Measurements from ENCODE around the gene SPDEF. TPM values are rescaled to one million over a fixed set of nuclear protein-coding genes. Genes with fewer than 3 reads are reported as not detected.
A peak's percentile ranks its signal among the peaks of the same experiment; 100 is the strongest.

The SPDEF gene
- polyA plus RNA-seq, 3 donors = 0.05 TPM; not detected in 2

DNA sequence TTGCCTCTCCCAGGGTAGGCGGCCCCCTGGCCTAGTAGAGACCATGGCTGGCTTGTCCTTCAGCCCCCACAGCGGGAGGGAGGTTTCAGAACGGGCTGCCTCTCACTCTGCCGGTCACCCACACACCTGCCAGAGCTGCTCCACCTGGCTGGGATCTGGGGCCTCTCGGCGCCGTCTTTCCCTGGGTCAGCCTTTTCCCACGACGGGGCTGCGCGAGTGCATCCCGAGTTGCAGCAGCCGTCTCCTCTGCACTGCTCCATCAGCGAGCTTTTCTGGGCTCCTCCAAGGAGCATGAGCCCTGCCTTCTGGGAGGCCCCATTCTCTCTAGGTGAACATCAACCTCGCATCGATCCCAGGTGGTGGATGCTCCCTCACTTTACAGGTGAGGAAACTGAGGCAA is 15.9 kb upstream of the SPDEF start:
- no peak for DNase-seq
- intact Hi-C loops (cut with micrococcal nuclease) = no loop called here
- Histone ChIP-seq H4K20me1 (ENCODE audit: insufficient read depth, low read length) (no peaks in the 10 kb centered on the region), H3K4me2 (replicated peaks; ENCODE audit: extremely low read depth, low read length, poor library complexity, severe bottlenecking) (no peak overlapping the region), H3K9ac (ENCODE audit: insufficient read depth, low read length, poor library complexity, severe bottlenecking) (no peak overlapping the region), H3K36me3 (replicated peaks in 1 of 2; ENCODE audit: control insufficient read depth in 1 of 2, insufficient read depth in 2 of 2, low read length in 2 of 2) (no peaks in the 10 kb centered on the region), H3K79me2 (ENCODE audit: insufficient read depth, low read length) (no peaks in the 10 kb centered on the region), H3K9me3 (replicated peaks in 1 of 2; ENCODE audit: control insufficient read depth in 1 of 2, insufficient read depth in 1 of 2, low read length in 2 of 2) (no peaks in the 10 kb centered on the region), H3K27ac (ENCODE audit: low read depth in 1 of 2, low read length in 2 of 2) (no peak overlapping the region), H2AFZ (ENCODE audit: insufficient read depth, low read depth, low read length, poor library complexity, severe bottlenecking) (no peak overlapping the region), H3K4me3 (replicated peaks in 1 of 3; ENCODE audit: low read depth in 2 of 3, low read length in 3 of 3) (no peak overlapping the region), H3K27me3 (ENCODE audit: control insufficient read depth in 2 of 2, insufficient read depth in 2 of 2, low read length in 2 of 2) (no peaks in the 10 kb centered on the region), H3K4me1 (ENCODE audit: control insufficient read depth in 1 of 2, insufficient read depth in 2 of 2, low read length in 2 of 2) (no peaks in the 10 kb centered on the region)
- Mint-ChIP-seq H3K36me3 (no peaks in the 10 kb centered on the region), H3K27ac (no peak overlapping the region), H3K4me3 (no peak overlapping the region), H3K4me1 (peaks cover 8% of the 10 kb centered on the region), H3K27me3 (ENCODE audit: low read depth in 3 of 3) (peaks cover 4 to 10% (median 8%) of the 10 kb centered on the region in 3 donors), H3K9me3 (no peaks in the 10 kb centered on the region)
- TF ChIP-seq, protein P1, sequence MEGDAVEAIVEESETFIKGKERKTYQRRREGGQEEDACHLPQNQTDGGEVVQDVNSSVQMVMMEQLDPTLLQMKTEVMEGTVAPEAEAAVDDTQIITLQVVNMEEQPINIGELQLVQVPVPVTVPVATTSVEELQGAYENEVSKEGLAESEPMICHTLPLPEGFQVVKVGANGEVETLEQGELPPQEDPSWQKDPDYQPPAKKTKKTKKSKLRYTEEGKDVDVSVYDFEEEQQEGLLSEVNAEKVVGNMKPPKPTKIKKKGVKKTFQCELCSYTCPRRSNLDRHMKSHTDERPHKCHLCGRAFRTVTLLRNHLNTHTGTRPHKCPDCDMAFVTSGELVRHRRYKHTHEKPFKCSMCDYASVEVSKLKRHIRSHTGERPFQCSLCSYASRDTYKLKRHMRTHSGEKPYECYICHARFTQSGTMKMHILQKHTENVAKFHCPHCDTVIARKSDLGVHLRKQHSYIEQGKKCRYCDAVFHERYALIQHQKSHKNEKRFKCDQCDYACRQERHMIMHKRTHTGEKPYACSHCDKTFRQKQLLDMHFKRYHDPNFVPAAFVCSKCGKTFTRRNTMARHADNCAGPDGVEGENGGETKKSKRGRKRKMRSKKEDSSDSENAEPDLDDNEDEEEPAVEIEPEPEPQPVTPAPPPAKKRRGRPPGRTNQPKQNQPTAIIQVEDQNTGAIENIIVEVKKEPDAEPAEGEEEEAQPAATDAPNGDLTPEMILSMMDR (IDR thresholded peaks at IDR 0.05) = no peak
- WGBS (ENCODE audit: insufficient coverage) = 96% methylated on average over 11 of the region's 16 CpGs

DNA sequence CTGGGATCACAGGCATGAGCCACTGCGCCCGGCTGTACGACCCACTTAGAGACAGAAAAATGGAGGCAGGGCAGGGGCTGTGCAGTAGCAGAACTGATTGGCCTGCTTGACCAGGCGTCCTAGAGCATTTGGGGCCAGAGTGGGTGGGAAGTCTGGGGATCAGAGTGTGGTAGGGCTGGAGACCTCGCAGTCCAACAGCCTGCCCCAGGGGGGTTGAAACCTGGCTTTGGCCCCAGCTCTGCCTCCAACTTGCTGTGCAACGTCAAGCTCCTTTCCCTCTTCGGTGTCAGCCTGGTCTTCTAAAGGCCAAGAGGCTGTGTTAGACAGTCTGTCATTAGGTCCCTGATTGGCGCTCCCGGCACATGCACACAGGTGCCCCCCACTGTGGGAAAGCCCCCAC is 15.3 kb upstream of the SPDEF start:
- no peaks in the 10 kb centered on the region for H3K36me3 Mint-ChIP-seq
- no peaks in the 10 kb centered on the region for H3K9me3 Mint-ChIP-seq
- Histone ChIP-seq H3K9ac (ENCODE audit: insufficient read depth, low read length, poor library complexity, severe bottlenecking) (no peak overlapping the region), H2AFZ (ENCODE audit: insufficient read depth, low read depth, low read length, poor library complexity, severe bottlenecking) (no peak overlapping the region), H3K36me3 (replicated peaks in 1 of 2; ENCODE audit: control insufficient read depth in 1 of 2, insufficient read depth in 2 of 2, low read length in 2 of 2) (no peaks in the 10 kb centered on the region), H3K4me2 (replicated peaks; ENCODE audit: extremely low read depth, low read length, poor library complexity, severe bottlenecking) (no peak overlapping the region), H3K4me3 (replicated peaks in 1 of 3; ENCODE audit: low read depth in 2 of 3, low read length in 3 of 3) (no peak overlapping the region), H3K9me3 (replicated peaks in 1 of 2; ENCODE audit: control insufficient read depth in 1 of 2, insufficient read depth in 1 of 2, low read length in 2 of 2) (no peaks in the 10 kb centered on the region), H3K79me2 (ENCODE audit: insufficient read depth, low read length) (no peaks in the 10 kb centered on the region), H3K27ac (ENCODE audit: low read depth in 1 of 2, low read length in 2 of 2) (no peak overlapping the region), H3K27me3 (ENCODE audit: control insufficient read depth in 2 of 2, insufficient read depth in 2 of 2, low read length in 2 of 2) (no peaks in the 10 kb centered on the region), H4K20me1 (ENCODE audit: insufficient read depth, low read length) (no peaks in the 10 kb centered on the region), H3K4me1 (ENCODE audit: control insufficient read depth in 1 of 2, insufficient read depth in 2 of 2, low read length in 2 of 2) (no peaks in the 10 kb centered on the region)
- DNase-seq = no peak
- H3K4me3 Mint-ChIP-seq = no peak overlapping the region
- peaks cover 4% of the 10 kb centered on the region for H3K4me1 Mint-ChIP-seq
- intact Hi-C loops (cut with micrococcal nuclease) = no loop called here
- H3K27ac Mint-ChIP-seq = peak overlapping the region in 1 of 7 donors; percentile 26
- TF ChIP-seq, protein P1 (IDR thresholded peaks at IDR 0.05) = no peak
- peaks cover 4 to 10% (median 8%) of the 10 kb centered on the region in 3 donors for H3K27me3 Mint-ChIP-seq (ENCODE audit: low read depth in 3 of 3)
- 94% methylated on average over 9 of the region's 9 CpGs for WGBS (ENCODE audit: insufficient coverage)

All from CD14-positive monocyte (primary cell).